AG08395 (cell line): Measurements from ENCODE around the gene TADA2A.

ENCODE experiments used
- DNase-seq: peaks from one replicate; pipeline ENCODE4 v3.0.0; 2012; ENCODE audit warnings: mixed read lengths, low spot score

TADA2A gene

GRCh38 chr17:37406635-37407461, at the start of gene TADA2A, which contains the start of gene ACACA:
TSS of gene TADA2A (plus strand) at chr17:37406886. CDS start at chr17:37411366, 4,480 bp downstream.
TSS of gene ACACA (minus strand) at chr17:37406836. CDS start at chr17:37406299, 537 bp downstream.
- peak; percentile 97 for DNase-seq

- peak; percentile 45 for DNase-seq
Measured at GRCh38 chr17:37358098-37358829, 48.4 kb upstream of the TADA2A start.

- DNase-seq = peak; percentile 97
Measured at GRCh38 chr17:37358830-37359681, 47.6 kb upstream of the TADA2A start.

- peak; percentile 27 for DNase-seq
Measured at GRCh38 chr17:37359682-37360188, 47.0 kb upstream of the TADA2A start.

- no peak for DNase-seq
Measured at GRCh38 chr17:37360632-37361031, 46.1 kb upstream of the TADA2A start.

GRCh38 chr17:37361543-37361942, 45.1 kb upstream of the TADA2A start:
- DNase-seq = no peak

- no peak for DNase-seq
Measured at GRCh38 chr17:37365589-37365988, 41.1 kb upstream of the TADA2A start.

- DNase-seq = peak; percentile 24
Measured at GRCh38 chr17:37368577-37368976, 38.1 kb upstream of the TADA2A start.

- DNase-seq = peak; percentile 86
Measured at GRCh38 chr17:37373530-37374159, 33.0 kb upstream of the TADA2A start.

- DNase-seq = no peak
Measured at GRCh38 chr17:37375706-37376105, 31.0 kb upstream of the TADA2A start, which contains the start of gene C17orf78. TSS of gene C17orf78 (plus strand) at chr17:37375985. CDS start at chr17:37376093, 108 bp downstream.

- no peak for DNase-seq
Measured at GRCh38 chr17:37382056-37382455, 24.6 kb upstream of the TADA2A start.

- no peak for DNase-seq
Measured at GRCh38 chr17:37384560-37385149, 22.0 kb upstream of the TADA2A start.

- DNase-seq = no peak
Measured at GRCh38 chr17:37385474-37385990, 21.2 kb upstream of the TADA2A start.

- DNase-seq = no peak
Measured at GRCh38 chr17:37386462-37386861, 20.2 kb upstream of the TADA2A start.

- peak; percentile 27 for DNase-seq
Measured at GRCh38 chr17:37388266-37388665, 18.4 kb upstream of the TADA2A start.

GRCh38 chr17:37389160-37389559, 17.5 kb upstream of the TADA2A start:
- DNase-seq = no peak

- DNase-seq = no peak
Measured at GRCh38 chr17:37391146-37391545, 15.5 kb upstream of the TADA2A start.

GRCh38 chr17:37392024-37392590, 14.6 kb upstream of the TADA2A start:
- DNase-seq = peak; percentile 44

GRCh38 chr17:37393352-37393751, 13.3 kb upstream of the TADA2A start:
- DNase-seq = no peak

GRCh38 chr17:37399265-37399803, 7.4 kb upstream of the TADA2A start:
- DNase-seq = no peak
